Lower leg skin (tissue), 4 donors: ENCODE results near the gene P2RY11. TPM values are rescaled to one million over a fixed set of nuclear protein-coding genes. Genes with fewer than 3 reads are reported as not detected.

Experiments used
- DNase-seq, 2 donors: peaks; one replicate each; pipeline ENCODE4 v3.0.0-alpha.2; 2019; ENCODE audit warnings: low spot score in 2 of 2
- H3K4me3 ChIP-seq: fragments of 200-600 bp; sonication (generic); 2 replicates; pipeline ENCODE4 v1.5.1; 2017; ENCODE audit warnings: mild to moderate bottlenecking, low read depth; ENCODE audit not compliant: poor library complexity, severe bottlenecking
- CTCF ChIP-seq, 3 donors: fragments of 450-650 bp; IDR thresholded peaks; one replicate each; pipeline ENCODE4 v1.5.1; 2016; ENCODE audit warnings: antibody characterized with exemption in 3 of 3, mild to moderate bottlenecking in 3 of 3, moderate library complexity in 2 of 3
- POLR2A ChIP-seq, 2 donors: fragments of 450-650 bp; IDR thresholded peaks; one replicate each; pipeline ENCODE4 v1.6.1; 2016 to 2017; ENCODE audit warnings: antibody characterized with exemption in 2 of 2, mild to moderate bottlenecking in 1 of 2, moderate library complexity in 1 of 2
- WGBS, 2 donors: methylation state at CpG; one replicate each; pipeline ENCODE4 v1.1.5; 2018; 5-methylcytosine and 5-hydroxymethylcytosine counted together
- intact Hi-C: fragments of 100-400 bp; cut with DNase I; formaldehyde crosslinking; loops from one replicate; pipeline ENCODE4 v1.15.0; 2023; ENCODE audit warnings: low total_unique reads
- total RNA-seq, 4 donors: library from RNA; depleted of rRNA; stranded (reverse); fragments of >200 nt; gene quantifications; one replicate each; pipeline ENCODE4 v1.1.0, GENCODE V29; 2016

Gene P2RY11
- total RNA-seq, 4 donors from 2014 or later, result 19.0 to 26.3 (median 22.5) TPM

GRCh38 chr19:10163536-10163935, 52.0 kb downstream of the P2RY11 start:
- TF ChIP-seq CTCF (IDR thresholded peaks at IDR 0.05) (no peak), POLR2A (IDR thresholded peaks at IDR 0.05) (no peak)
- 84 to 87% methylated on average over 3 of the region's 3 CpGs for WGBS, 2 donors
- intact Hi-C loops, result no loop called here
- no peak overlapping the region for H3K4me3 ChIP-seq
- no peak for DNase-seq

Other genes with a start within 250 kb of the P2RY11 start
- 100 to 1,000 TPM in 3 of 4 donors, 10 to 100 TPM in 1; 94.8 to 157 (median 112) TPM for gene OLFM2, start 175.2 kb upstream of the P2RY11 start, total RNA-seq
- gene COL5A3, start 101.2 kb upstream of the P2RY11 start, total RNA-seq, result 10 to 100 TPM; 11.9 to 31.9 (median 20.7) TPM
- not detected for gene RDH8, start 98.2 kb upstream of the P2RY11 start, total RNA-seq
- 10 to 100 TPM; 17.0 to 24.6 (median 23.3) TPM for gene SHFL, start 25.4 kb upstream of the P2RY11 start, total RNA-seq
- gene ANGPTL6, start 9.0 kb upstream of the P2RY11 start, total RNA-seq, result 1 to 10 TPM in 1 of 4 donors, under 1 TPM in 2, not detected in 1; 0.21 to 1.8 (median 0.68) TPM
- 10 to 100 TPM; 38.7 to 61.3 (median 52.9) TPM for gene PPAN, start 5.3 kb upstream of the P2RY11 start, total RNA-seq
- gene EIF3G, start 8.2 kb downstream of the P2RY11 start, total RNA-seq, result 100 to 1,000 TPM; 292 to 348 (median 320) TPM
- 10 to 100 TPM; 13.2 to 38.4 (median 32.0) TPM for gene DNMT1, start 83.3 kb downstream of the P2RY11 start, total RNA-seq
- 10 to 100 TPM in 2 of 4 donors, 1 to 10 TPM in 2; 4.5 to 11.4 (median 8.2) TPM for gene S1PR2, start 119.6 kb downstream of the P2RY11 start, total RNA-seq
- 10 to 100 TPM; 77.2 to 90.8 (median 83.5) TPM for gene MRPL4, start 140.5 kb downstream of the P2RY11 start, total RNA-seq
- 10 to 100 TPM in 1 of 4 donors, 1 to 10 TPM in 3; 5.1 to 19.0 (median 6.7) TPM for gene ICAM1, start 159.4 kb downstream of the P2RY11 start, total RNA-seq
- under 1 TPM in 1 of 4 donors, not detected in 3; 0.38 TPM for gene ICAM4, start 175.3 kb downstream of the P2RY11 start, total RNA-seq
- gene ICAM5, start 178.3 kb downstream of the P2RY11 start, total RNA-seq, result under 1 TPM in 2 of 4 donors, not detected in 2; 0.13 to 0.20 TPM
- gene ZGLP1, start 198.1 kb downstream of the P2RY11 start, total RNA-seq, result 1 to 10 TPM in 3 of 4 donors, not detected in 1; 2.2 to 3.8 (median 2.8) TPM
- 10 to 100 TPM; 10.3 to 20.7 (median 18.2) TPM for gene FDX2, start 204.3 kb downstream of the P2RY11 start, total RNA-seq
- gene RAVER1, start 221.8 kb downstream of the P2RY11 start, total RNA-seq, result 10 to 100 TPM; 14.2 to 22.5 (median 19.2) TPM
- 10 to 100 TPM in 1 of 4 donors, 1 to 10 TPM in 3; 3.8 to 10.2 (median 5.1) TPM for gene ICAM3, start 227.9 kb downstream of the P2RY11 start, total RNA-seq